Activated CD4-positive, alpha-beta T cell treated with anti-CD3 and anti-CD28 coated beads, Interleukin-2, amount 50 U/mL, for 24 hours (primary cell): Measurements from ENCODE around the gene DMBX1.

ENCODE experiments used
- DNase-seq, 2 donors: peaks; one replicate each; pipeline ENCODE4 v3.0.0-alpha.2; 2020; ENCODE audit warnings: low read depth in 1 of 2, low spot score in 1 of 2

The DMBX1 gene

DNA sequence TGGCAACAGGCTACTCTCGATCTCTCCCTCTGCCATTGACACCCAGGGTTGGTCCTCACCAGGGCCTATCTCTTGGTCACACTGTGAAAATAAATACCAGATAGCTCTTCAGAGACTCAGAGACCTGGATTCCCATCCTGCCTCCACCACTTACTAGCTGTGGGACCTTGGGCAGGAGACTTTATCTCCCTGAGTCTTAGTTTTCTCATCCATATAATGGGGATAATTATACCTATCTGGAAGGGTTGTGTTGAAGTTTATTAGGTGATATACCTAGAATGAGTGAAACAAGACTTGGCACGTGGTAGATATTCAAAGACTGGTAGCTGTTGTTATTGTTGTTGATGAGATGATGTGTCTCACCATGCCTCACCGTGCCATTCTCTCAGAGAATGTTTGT lies 7.4 kb downstream of the DMBX1 start:
- DNase-seq, result no peak

DNA sequence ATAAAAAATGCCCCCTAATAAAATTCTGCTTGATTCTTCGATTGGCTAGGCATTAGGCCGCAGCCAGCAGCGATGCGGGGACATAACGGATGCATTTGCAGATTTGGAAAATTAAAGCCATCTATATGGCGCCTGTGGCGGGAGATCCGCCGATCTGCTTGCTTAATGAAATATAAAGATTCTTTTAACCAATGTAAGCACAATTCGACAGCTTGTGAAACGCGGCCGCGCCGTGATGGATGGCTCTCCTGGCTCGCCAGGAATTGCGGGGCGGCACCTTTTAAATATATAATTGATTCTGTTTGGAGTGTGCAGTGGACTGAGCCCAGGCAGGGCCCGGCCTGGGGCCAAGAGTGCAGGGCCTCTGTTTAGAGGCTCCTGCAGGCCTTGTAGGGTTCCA lies 8.0 kb downstream of the DMBX1 start:
- DNase-seq, result no peak

DNA sequence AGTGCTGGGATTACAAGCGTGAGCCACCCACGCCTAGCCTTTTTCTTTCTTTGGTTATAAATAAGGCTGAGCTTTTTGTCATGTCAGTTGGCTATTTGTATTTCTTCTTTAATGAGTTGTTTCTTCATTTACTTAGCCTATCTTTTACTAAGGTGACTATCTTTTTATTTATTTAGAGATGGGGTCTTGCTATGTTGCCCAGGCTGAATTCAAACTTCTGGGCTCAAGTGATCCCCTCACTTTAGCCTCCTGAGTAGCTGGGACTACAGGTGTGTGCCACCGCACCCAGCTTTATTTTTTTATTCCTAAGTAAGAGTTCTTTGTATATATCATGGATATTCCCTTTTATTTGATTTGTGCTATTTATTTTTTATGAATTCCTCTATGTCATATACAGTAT lies 11.9 kb downstream of the DMBX1 start:
- DNase-seq, result no peak

DNA sequence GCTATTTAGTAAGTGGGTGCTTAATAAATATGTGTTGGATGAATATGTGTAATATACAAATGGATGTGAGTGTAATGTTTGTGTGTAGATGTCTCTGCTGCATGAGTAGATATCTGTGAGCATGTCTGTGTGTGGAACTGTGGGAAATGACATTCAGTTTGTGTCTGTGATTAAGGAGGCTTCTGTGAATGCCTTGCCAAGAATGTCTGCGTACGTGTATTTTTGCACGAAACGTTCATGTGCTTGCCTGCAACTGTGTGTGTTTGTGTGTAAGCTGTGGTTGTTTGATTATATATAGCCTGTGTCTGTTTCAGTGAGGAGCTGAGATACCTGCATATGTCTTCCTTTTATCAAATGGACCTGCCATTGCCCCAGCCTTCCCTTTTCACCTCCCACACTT lies 13.8 kb downstream of the DMBX1 start:
- no peak for DNase-seq

DNA sequence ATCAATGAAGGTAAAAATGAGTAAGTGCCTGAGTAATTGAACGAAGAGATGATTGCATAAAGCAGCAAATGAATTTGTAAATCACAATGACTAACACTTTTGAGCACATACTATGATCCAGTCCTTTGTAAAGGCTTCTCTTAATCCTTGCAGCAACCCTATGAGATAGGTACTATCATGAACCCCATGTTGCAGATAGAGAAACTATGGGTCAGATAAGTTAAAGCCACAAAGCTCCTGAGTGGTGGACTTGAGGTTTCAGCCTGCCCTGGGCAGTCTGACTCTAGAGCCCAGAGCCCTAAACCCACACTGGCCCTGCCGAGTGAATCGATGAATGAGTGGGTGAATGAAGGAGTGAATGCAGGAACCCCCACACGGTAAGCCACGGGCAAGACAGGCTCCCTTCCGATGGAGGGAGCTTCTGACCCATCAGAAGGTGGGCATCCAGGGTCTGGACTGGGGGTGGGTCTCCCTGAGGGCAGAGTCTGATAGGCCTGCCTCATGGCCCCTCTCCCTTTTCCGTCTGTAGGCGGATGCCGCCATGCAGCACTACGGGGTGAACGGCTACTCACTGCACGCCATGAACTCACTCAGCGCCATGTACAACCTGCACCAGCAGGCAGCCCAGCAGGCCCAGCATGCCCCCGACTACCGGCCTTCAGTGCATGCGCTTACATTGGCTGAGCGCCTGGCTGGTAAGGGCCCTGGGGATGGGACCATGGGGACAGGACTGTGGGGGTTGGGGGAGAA lies 17.0 kb downstream of the DMBX1 start:
- no peak for DNase-seq

DNA sequence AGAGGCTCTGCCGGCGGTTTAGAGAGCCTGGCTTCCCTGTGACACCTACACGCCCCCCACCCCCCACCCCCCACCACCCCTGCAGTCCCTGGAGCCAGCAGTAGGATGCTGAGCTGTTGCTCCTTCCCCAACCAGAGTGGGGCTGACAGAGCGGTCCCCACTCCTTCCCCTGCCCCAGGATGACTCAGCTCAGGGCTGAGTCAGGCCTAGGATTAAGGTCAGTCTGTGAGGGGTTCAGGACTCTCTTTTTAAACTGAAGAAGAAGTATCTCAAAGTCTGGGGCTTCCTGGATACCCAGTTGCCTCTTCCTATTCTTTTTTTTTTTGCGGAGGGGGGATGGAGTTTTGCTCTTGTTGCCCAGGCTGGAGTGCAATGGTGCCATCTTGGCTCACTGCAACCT lies 19.1 kb downstream of the DMBX1 start:
- DNase-seq, result no peak

DNA sequence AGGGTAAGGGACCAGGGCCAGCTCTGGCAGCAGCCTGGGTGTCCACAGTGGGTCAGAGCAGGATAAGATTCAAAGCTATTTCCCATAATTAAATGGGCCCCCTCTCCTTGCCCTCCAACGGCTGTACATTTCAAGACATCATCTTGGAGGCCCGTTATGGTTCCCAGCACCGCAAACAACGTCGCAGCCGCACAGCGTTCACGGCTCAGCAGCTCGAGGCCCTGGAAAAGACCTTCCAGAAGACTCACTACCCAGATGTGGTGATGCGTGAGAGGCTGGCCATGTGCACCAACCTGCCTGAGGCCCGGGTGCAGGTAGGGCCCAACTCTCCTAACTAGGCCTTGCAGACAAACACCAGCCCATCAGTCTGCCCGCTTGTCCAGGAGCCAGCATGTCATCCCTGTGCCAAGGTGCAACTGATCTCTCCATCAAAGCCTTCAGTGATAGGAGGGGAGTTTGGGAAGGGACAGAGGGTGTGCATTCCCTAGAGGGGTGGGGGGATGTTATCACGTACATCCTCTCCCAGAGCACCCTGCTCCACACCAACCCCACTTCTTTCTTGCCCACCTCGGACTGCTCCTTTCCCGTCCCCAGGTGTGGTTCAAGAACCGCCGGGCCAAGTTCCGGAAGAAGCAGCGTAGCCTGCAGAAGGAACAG lies 20.8 kb downstream of the DMBX1 start:
- DNase-seq, result no peak

DNA sequence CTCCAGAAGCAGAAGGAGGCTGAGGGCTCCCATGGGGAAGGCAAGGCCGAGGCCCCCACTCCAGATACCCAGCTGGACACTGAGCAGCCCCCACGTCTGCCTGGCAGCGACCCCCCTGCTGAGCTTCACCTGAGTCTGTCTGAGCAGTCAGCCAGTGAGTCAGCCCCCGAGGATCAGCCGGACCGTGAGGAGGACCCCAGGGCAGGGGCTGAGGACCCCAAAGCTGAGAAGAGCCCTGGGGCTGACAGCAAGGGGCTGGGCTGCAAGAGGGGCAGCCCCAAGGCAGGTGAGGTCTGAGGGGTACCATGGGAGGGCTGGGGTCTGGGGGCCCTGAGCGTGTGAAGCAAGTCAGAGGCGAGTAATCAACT lies 21.3 kb downstream of the DMBX1 start:
- no peak for DNase-seq

DNA sequence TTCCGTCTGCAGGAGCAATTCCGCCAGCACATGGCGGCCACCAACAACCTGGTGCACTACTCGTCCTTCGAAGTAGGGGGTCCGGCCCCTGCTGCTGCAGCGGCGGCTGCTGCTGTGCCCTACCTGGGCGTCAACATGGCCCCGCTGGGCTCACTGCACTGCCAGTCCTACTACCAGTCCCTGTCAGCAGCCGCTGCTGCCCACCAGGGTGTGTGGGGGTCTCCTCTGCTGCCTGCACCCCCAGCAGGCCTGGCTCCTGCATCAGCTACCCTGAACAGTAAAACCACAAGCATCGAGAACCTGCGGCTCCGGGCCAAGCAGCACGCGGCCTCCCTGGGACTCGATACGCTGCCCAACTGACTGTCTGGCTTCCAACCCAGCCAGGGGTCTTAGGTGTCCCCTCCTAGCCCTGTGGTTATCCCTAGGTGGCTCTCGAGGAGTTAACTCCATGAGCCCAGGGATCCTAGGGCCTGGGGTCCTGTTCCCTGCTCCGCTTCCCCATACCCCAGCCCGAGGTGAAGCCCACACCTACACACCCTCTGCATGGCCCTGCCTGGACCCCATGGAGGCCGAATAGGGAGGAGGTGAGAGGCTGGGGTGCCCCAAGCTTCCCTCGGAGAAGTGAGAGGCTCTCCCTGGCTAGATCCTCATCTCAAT lies 22.6 kb downstream of the DMBX1 start:
- no peak for DNase-seq

DNA sequence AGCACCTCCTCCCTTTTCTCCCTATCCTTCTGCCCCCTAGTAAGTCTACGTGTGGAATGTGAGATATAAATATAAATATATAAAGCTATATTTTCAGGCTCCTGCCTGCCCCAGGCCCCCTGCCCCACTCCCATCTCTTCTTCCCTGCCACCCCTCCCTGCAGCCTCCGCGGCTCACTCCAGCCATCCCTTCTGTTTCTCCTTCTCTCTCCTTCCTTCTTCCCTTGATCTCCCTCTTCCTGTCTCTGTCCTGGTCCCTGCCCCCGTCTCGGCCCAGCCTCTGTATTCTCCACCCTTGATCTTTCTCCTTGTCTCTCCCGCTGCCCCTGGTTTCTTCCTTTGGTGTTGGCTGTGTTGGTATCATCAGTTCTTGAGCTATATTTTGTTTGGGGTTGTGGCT lies 23.2 kb downstream of the DMBX1 start:
- no peak for DNase-seq

DNA sequence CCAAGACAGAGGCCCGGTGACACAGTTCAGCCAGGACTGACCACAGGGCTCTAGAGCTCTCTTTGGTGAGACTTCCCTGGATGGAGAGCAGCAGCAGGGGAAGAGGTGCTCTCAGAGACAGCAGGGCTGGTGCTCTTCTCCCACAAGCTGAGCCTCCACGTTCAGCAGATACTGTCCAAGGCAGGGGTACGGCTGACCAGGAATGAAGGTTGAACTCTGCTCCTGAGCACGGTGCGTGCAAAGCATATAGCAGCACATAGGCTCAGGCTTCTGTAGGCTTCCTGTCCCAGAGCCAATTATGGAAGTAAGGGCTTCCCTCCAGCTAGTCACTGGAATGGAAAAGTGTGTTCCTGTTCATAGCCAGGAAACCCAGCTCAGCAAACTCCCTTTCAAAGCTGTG lies 23.9 kb downstream of the DMBX1 start:
- no peak for DNase-seq

DNA sequence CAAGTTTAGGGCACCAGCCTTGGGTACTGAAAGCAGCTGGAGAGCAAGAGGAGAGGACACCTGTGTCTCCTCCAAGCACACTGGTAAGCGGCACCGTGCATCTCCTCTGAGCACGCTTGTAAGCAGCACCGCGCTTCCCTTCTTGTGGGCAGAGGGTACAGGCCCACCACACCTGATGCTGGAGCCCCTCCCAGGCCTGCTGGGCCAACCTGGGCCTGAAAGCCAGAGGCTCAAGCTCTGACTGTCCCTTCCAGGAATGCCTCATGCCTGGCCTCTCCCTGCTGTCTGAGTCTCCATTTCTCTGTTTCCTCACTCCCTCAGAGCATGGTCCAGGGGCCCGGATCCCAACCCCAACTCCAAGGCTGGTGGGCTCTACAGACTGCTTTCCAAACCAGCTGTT lies 25.9 kb downstream of the DMBX1 start:
- no peak for DNase-seq

DNA sequence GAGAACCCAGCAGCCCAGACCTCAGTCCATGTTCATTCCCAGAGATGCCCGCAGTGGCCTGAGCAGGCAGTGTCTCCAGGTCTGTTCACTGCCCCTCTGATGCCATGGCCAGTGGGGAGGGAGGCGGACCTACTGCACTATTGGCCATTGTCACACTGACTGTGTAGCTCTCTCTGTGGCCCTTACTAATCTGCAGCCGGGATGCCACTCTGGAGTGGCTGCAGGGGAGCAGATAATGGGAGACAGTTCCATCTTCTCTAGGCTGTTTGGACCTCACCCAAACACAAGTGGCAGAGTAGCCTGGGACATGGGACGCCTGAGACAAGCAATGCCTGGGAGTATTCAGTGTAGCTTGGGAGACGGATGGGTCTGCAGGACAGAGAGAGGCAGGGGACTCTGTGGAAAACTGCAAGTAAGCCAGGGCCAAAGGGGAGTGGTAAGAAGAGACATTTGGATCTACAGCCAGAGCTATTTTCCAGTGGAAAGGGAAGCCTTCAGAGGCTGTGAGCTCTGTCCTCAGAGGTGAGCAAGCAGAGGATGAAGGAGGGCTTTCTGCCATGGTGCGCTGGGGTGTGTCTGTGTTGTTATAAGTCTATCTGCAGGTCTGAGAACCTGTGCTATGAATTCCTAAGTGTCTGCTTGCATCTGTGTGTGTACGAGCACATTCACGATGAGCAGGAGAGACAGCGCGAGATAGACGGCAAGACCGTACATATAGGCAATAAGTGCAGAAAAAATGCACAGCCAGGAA lies 26.7 kb downstream of the DMBX1 start:
- DNase-seq, result no peak

DNA sequence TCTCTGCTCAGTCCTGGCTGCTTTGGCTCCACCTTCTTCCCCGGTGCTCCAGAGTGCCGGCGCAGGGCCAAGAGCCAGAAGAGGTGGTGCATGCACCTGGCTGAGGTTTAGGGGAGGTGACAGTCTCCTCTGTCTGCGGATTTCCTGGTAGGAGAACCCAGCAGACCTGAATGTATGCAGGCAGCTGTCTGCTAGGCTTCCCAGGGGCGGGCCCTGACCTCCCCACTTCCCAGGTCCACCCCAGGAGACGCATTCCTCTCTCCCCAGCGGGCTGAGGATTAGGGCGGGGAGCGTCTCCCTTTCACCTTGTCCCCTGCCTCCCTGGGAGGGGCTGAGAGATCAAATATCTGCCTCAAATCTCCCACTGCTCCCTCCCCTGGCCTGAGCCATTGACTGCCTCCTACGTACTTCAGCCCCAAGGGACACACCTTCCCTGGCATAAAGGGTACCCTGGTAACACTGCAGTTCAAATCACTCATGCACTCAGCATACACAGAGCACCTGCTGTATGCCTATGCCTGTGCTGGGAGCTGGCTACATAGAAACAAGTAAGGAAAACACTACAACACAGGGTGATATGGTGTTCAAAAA lies 27.5 kb downstream of the DMBX1 start:
- no peak for DNase-seq

DNA sequence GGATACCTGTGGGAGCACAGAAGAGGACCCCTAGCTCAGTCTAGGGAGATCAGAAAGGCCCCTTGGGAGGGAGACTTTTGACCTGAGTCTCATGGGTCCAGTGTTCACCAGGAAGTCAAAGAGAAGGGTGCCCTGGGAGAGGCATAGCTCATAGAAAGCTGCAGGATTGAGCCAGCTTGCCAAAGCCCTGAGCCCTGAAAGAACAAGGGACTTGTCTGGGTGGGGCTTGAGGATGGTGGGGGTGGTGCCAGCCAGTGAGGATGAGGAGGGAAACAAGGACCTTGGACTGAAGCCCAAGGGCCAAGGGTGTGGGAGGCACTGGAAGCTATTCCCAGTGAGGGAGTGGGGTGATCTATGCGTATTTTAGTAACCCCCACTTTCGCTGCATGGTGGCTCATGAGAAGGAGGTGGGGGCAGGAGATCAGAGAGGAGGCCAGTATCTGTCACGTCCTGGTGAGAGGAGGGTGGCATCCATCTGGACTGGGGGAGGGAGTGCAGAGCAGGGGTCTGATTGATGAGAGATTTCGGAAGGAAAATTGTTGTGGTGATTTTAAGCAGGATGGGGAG lies 28.4 kb downstream of the DMBX1 start:
- no peak for DNase-seq

DNA sequence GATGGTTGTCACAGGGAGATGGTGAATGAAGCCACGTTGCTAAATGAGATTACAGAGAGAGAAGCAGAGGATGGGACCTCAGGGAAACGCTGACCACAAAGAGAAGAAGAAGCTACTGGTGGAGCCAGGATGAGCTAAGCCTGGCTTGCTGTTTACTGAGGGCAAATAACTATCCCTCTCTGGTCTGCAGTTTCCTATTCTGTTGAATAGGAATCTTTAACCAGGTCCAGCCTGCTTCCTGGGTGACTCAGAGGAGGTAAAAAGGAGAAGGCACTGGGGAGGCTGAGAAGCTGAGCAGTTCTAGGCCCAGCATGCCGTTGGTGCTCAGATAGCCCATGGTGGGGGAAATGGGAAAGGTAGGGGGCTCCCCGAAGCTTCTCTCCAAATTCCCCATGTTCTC lies 29.6 kb downstream of the DMBX1 start:
- DNase-seq, result no peak

DNA sequence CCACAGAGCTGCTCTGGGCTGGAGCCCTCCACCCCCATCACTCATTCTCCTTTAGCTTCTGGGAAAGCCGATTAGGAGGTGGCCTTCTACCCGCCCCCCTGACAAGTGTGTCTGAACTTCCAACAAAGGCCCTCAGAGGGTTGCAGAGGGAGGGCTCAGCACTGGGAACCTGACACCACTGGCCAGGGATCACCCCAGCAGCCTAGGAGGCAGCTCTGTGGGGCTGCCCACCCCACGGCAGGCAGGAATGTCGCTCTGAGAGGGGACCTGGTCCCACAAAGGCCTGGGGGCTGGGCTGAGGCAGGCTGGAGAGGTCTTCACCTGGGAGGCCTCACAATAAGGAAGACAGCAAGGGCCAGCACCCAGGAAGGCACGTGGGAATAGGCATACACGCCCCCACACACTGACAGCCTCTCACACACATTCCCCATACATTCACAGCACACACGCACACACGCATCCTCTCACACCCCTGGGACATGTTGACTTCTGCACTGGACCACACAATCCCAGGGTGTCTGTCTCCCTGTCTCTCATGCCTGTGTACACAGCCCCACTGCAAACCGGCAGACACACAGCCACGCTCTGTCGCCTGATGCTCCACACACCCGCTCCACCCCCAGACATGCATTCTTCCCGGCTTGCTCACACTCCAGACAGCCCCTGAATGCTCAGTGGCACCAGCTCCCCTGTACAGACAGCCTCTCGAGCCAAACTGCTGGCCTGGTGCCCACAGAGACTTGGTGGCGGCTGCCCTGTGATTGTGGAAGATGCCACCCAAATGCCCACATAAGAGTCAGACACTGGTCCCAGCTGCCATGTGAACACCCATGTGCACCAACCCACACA lies 30.7 kb downstream of the DMBX1 start:
- no peak for DNase-seq

DNA sequence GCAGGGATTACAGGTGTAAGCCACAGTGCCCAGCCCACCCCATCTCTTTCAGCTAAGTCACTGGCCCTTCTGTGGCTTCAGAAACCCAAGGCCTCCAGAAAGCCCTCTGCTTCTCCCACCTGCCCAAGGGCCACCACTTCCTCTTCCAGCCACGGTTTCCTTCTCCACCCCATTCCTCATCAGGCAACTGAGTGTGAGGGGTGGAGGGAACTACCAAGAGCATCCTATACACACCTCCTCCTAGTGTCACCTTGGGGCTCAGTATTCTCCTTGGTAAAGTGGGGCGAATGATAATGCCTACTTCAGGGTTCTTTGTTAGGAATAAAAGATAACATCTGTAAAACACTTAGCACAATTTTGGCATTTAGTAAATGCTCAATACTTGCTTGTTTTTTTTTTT lies 31.8 kb downstream of the DMBX1 start:
- DNase-seq, result no peak

DNA sequence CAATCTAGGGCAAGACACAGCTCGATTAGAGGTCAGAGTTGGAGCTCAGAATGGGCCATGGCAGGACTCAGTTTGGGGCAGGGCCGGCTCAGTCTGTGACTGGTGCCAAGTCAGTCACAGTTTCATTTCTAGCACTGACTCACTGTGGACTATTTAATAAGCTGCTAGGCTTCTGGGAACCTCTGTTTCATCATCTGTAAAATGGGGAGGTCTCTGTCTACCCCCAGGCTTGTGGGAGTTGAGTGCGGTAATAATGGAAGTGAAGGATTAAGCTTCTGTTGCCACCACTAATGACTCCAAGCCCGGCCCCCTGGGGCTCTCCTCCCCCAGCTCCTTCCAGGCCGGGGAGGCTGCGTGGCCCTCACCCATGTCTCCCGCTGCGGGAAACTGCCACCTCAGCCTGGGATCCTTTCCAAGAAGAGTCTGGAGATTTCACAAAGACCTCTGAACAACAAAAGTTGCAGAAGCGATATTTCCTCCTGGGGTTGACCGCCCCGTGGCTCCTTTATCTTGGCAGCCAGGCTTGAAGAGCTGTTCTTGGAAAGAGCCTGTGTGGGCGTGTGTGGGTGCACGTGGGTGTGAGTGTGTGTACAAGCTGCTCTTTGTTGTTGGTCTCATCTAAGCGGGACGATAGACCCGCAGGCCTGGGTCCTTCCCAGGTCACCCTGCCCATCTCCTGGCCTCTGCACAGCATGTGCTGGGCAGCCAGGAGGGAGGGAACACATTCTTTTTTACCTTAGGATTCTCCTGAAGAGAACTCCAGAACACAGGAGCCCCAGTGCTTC lies 32.7 kb downstream of the DMBX1 start:
- DNase-seq, result peak in 1 of 2 donors; percentile 5

DNA sequence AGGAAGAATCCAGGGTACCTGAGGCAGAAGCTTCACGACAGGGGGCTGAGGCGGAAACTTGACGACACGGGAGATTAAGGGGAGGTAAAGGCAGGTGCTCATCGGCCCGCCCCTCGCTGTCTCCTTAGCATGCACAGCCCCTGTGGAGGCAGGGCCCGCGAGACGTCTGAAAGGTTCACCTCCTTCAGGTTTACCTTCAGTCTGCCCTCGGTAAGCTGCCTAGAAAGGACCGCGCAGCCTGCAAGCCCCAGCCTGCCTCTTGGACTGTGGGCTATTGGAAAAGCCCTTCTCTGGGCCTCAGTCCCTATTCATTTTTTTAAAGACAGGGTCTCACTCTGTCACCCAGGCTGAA lies 33.3 kb downstream of the DMBX1 start:
- no peak for DNase-seq
